Keratinocyte (primary cell): ENCODE results near the gene PLA2G2F. TPM values are rescaled to one million over a fixed set of nuclear protein-coding genes. Genes with fewer than 3 reads are reported as not detected.

Experiments used
- DNase-seq: peaks from one replicate; pipeline ENCODE4 v3.0.0-alpha.2; 2011; ENCODE audit warnings: low read depth, missing footprints, low spot score
- FAIRE-seq: peaks from 2 replicates; lab custom pipeline; 2011; peaks lifted over from hg19 to GRCh38; lab: Jason Lieb, UNC
- H2AFZ ChIP-seq: 2 replicates; pipeline ENCODE4 v1.6.0; 2012; ENCODE audit warnings: low read length, control low read depth, inconsistent platforms; ENCODE audit not compliant: control insufficient read depth
- H3K27ac ChIP-seq: 2 replicates; pipeline ENCODE4 v1.5.1; 2011; ENCODE audit warnings: low read length; ENCODE audit not compliant: control insufficient read depth, insufficient read depth
- H3K27me3 ChIP-seq: 3 replicates; pipeline ENCODE4 v1.6.0; 2011; ENCODE audit warnings: low read length; ENCODE audit not compliant: control insufficient read depth, insufficient read depth; ENCODE audit errors: extremely low read depth
- H3K36me3 ChIP-seq, 2 experiments: 2 replicates in 1 of 2; 3 replicates in 1 of 2; pipeline ENCODE4 v1.5.1; 2011; ENCODE audit warnings: low read length in 2 of 2, mild to moderate bottlenecking in 1 of 2; ENCODE audit not compliant: control insufficient read depth in 2 of 2, insufficient read depth in 2 of 2; ENCODE audit errors: extremely low read depth in 1 of 2
- H3K4me1 ChIP-seq: 3 replicates; pipeline ENCODE4 v1.5.1; 2011; ENCODE audit warnings: low read length; ENCODE audit not compliant: control insufficient read depth, insufficient read depth; ENCODE audit errors: extremely low read depth
- H3K4me2 ChIP-seq: 3 replicates; pipeline ENCODE4 v1.6.0; 2011; ENCODE audit warnings: low read depth, low read length; ENCODE audit not compliant: control insufficient read depth, insufficient read depth; ENCODE audit errors: extremely low read depth
- H3K4me3 ChIP-seq, 3 experiments: fragments of 200-600 bp in 1 of 3; sonication (generic) in 1 of 3; 2 replicates in 2 of 3; 3 replicates in 1 of 3; pipeline ENCODE4 v1.5.1; 2011 to 2016; ENCODE audit warnings: low read length in 3 of 3, mild to moderate bottlenecking in 3 of 3, control low read depth in 2 of 3, inconsistent platforms in 1 of 3, low read depth in 1 of 3, mixed read lengths in 1 of 3, mixed run types in 1 of 3, moderate library complexity in 1 of 3; ENCODE audit not compliant: control insufficient read depth in 2 of 3, insufficient read depth in 2 of 3; ENCODE audit errors: extremely low read depth in 1 of 3
- H3K79me2 ChIP-seq: 2 replicates; pipeline ENCODE4 v1.6.0; 2012; ENCODE audit warnings: low read length; ENCODE audit not compliant: control insufficient read depth, insufficient read depth
- H3K9ac ChIP-seq: 3 replicates; pipeline ENCODE4 v1.6.0; 2011; ENCODE audit warnings: low read length; ENCODE audit not compliant: control insufficient read depth, insufficient read depth; ENCODE audit errors: extremely low read depth
- H3K9me1 ChIP-seq: 3 replicates; pipeline ENCODE4 v1.6.0; 2011; ENCODE audit warnings: low read length; ENCODE audit not compliant: control insufficient read depth, insufficient read depth; ENCODE audit errors: extremely low read depth
- H3K9me3 ChIP-seq: 2 replicates; pipeline ENCODE4 v1.5.1; 2012; ENCODE audit warnings: low read depth, low read length; ENCODE audit not compliant: control insufficient read depth
- H4K20me1 ChIP-seq: 3 replicates; pipeline ENCODE4 v1.6.0; 2011; ENCODE audit warnings: low read length; ENCODE audit not compliant: control insufficient read depth, insufficient read depth; ENCODE audit errors: extremely low read depth
- CTCF ChIP-seq, 3 experiments: IDR thresholded peaks in 1 of 3; conservative IDR thresholded peaks in 1 of 3; optimal IDR thresholded peaks in 1 of 3; 2 replicates in 2 of 3; 3 replicates in 1 of 3; pipeline versions ENCODE3 to v1.5.1; 2011; ENCODE audit warnings: low read length in 3 of 3, mild to moderate bottlenecking in 3 of 3, moderate library complexity in 2 of 3, control low read depth in 1 of 3, inconsistent platforms in 1 of 3; ENCODE audit not compliant: insufficient read depth in 2 of 3; ENCODE audit errors: extremely low read depth in 1 of 3
- EZH2 ChIP-seq: IDR thresholded peaks from one replicate; pipeline ENCODE4 v1.6.1; 2012; ENCODE audit warnings: inconsistent platforms, mild to moderate bottlenecking, low read length, moderate library complexity
- dilution Hi-C: fragments of 300-500 bp; cut with MboI; formaldehyde crosslinking; loops from one replicate; pipeline ENCODE4 v1.7.0; 2020; ENCODE audit warnings: low sequenced_read_pairs; ENCODE audit not compliant: extremely low pct_ligation_motif_present
- polyA plus RNA-seq, 5 experiments: library from polyadenylated mRNA; depleted of rRNA in 3 of 5; stranded (reverse) in 3 of 5; stranded (forward) in 1 of 5; unstranded in 1 of 5; fragments of >200 nt; gene quantifications; 1 replicate in 1 of 5; 2 replicates in 3 of 5; 3 replicates in 1 of 5; pipeline versions ENCODE4 v1.2.1 to v1.2.3, GENCODE V29; 2011 to 2012; ENCODE audit warnings: missing spikeins in 2 of 5, low read depth in 1 of 5, low replicate concordance in 1 of 5

PLA2G2F gene
- polyA plus RNA-seq, 1 donor (not counting 4 experiments of a cell fraction or from before 2014, with no cell fraction given) = 0.26 TPM

- Histone ChIP-seq H3K9me3 (peaks cover 14% of the 10 kb centered on the region), H3K9ac (no peak overlapping the region), H3K79me2 (no peaks in the 10 kb centered on the region), H2AFZ (no peak overlapping the region), H3K27me3 (no peaks in the 10 kb centered on the region), H3K4me1 (peaks cover 19% of the 10 kb centered on the region), H3K4me3 (no peak overlapping the region), H3K27ac (no peak overlapping the region), H3K36me3 (no peaks in the 10 kb centered on the region), H3K9me1 (no peaks in the 10 kb centered on the region), H3K4me2 (no peak overlapping the region), H4K20me1 (no peaks in the 10 kb centered on the region)
- dilution Hi-C loops = no loop called here
- FAIRE-seq = no peak
- TF ChIP-seq CTCF (optimal IDR thresholded peaks at IDR 0.05 in 1 of 3, IDR thresholded peaks at IDR 0.05 in 1 of 3, conservative IDR thresholded peaks at IDR 0.05 in 1 of 3; ENCODE audit: extremely low read depth in 1 of 3, insufficient read depth in 2 of 3, low read length in 3 of 3) (no peak), EZH2 (no peak)
- DNase-seq = no peak
Measured at GRCh38 chr1:20164694-20165202, 25.6 kb downstream of the PLA2G2F start.

DNA sequence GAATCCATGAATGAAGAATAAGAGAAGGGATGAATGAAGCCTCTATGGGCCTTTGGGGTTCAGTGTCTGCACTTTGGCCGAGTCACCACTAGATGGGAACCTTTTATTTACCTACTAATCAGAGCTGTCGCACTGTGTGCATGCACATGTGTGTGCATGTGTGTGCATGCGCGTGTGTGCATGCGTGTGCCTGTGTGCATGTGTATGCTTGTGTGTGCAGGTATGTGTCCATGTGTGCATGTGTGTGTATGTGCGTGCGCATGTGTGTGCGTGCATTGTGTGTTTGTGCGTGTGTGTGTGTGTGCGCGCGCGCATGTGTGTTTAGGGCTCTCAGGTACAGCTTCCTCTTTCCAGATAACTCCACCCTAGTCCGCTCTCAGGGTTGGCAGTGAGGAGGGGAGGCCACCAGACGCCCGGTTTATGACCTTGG is 26.4 kb downstream of the PLA2G2F start:
- Histone ChIP-seq H3K27ac (no peak overlapping the region), H3K9me3 (peaks cover 9% of the 10 kb centered on the region), H3K27me3 (no peaks in the 10 kb centered on the region), H4K20me1 (no peaks in the 10 kb centered on the region), H3K9me1 (no peaks in the 10 kb centered on the region), H2AFZ (no peak overlapping the region), H3K4me3 (no peak overlapping the region), H3K79me2 (no peaks in the 10 kb centered on the region), H3K4me1 (peaks cover 19% of the 10 kb centered on the region), H3K4me2 (no peak overlapping the region), H3K9ac (no peak overlapping the region), H3K36me3 (no peaks in the 10 kb centered on the region)
- peak; percentile 72 for FAIRE-seq
- dilution Hi-C loops = no loop called here
- peak; percentile 49 to 70 (median 70) for TF ChIP-seq CTCF (optimal IDR thresholded peaks at IDR 0.05 in 1 of 3, IDR thresholded peaks at IDR 0.05 in 1 of 3, conservative IDR thresholded peaks at IDR 0.05 in 1 of 3; ENCODE audit: extremely low read depth in 1 of 3, insufficient read depth in 2 of 3, low read length in 3 of 3)
- no peak for TF ChIP-seq EZH2
- no peak for DNase-seq
